SHP77 treated with DMSO at 0.1 percent for 48 hours (cell line): ENCODE measurements around the gene MYLK4.

Experiments
- DNase-seq: peaks from one replicate; lab custom pipeline; 2025; lab: John Stamatoyannopoulos, UW

Gene MYLK4

GRCh38 chr6:2626401-2626800, 124.3 kb downstream of the MYLK4 start:
- no peak for DNase-seq

DNA sequence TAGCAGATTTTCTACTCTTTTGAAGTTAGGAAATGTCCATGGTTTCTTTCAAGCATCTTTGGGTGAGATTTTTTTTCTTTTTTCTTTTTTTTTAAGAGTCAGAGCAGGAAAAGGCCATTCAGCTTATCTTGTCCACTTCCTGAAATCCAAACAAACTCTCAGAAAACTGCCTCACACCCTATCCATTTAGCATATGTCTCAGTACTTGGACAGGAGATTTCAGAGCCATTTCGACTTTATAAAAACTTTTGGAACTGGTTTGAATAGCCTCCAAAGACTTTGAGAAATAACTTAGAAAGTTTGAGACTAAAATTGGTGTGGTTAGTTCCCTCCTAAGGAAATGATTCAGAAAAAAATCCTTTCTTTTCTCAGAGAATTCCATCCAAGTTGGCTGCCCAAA, 125.1 kb downstream of the MYLK4 start:
- DNase-seq = no peak

DNA sequence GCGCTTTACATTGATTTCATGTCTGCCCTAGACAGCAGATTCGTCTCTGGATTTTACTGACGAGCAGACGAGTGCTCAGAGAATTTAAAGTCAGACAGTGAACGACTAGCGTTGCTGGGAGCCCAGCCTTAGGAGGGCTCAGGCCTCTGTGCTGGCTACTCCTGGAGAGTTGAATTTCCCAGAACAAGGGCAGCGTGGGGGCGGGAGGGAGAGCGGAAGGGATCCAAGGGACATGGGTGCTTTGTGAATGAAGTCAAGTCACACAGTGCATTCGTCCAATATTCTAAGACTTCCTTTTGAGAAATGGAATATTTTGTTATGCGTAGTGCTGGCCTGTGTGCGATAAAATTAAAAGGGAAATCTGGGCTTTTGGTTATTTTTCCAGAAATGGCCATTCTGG, 126.5 kb downstream of the MYLK4 start:
- DNase-seq = no peak

DNA sequence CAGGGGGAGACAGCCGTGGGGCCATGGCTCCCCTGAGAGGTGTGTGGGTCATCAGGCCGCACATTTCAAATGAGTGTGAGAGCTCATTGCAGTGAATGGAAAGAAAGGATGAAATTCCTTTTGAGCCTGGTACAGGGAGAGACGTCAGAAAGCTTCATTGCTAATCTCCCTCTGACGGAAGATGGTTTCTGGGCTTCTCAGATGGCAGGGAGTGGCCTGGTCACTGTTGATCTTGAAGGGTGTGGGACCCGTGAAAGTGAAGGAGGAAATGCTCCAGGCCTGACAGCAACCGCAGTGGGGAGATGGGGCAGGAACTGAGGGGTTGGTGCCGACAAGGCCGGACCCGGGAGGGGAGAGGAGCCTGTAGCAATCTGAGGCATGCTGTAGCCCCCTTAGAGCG, 127.4 kb downstream of the MYLK4 start:
- DNase-seq = no peak

GRCh38 chr6:2622671-2623070, 128.1 kb downstream of the MYLK4 start:
- no peak for DNase-seq

DNA sequence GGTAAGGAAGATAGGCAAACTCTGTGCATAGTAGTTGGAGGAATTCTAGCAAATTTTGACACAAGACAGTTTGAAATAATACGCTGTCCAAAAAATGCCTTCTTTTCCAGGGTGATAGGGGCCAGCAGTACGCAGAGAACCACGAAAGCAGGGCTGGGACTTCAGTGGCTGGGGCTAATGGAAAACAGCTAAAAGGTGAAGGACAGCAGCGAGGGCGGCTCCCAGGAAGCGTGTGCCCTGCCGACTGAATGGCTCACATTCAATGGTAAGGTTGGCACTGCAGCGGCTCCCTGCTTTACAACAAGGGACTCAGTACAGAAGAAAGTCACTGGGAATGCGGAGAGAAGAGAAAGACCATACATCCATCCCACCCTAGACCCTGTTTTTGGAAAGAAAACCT, 131.1 kb downstream of the MYLK4 start:
- no peak for DNase-seq

- DNase-seq = no peak
These were observed 133.0 kb downstream of the MYLK4 start for GRCh38 chr6:2617729-2618128.

DNA sequence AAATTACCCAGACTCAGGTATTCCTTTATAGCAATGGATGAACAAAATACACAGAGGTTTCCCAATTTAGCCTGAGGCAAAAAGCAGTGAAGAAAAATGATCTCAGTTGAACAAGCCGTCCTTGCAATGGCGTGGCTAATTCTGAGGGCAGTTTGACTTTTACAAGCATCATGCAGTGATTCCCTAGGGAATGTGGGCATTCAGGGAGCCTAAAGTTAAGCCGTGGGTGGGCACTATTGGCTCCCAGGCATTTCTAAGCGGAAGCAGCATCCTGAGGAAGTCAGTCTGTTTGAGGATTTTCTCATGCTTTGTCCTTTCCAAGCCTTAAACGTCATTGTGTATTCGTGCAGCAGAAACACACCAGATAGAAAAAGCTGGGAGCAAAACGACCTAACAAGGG, 133.9 kb downstream of the MYLK4 start:
- DNase-seq = no peak

DNA sequence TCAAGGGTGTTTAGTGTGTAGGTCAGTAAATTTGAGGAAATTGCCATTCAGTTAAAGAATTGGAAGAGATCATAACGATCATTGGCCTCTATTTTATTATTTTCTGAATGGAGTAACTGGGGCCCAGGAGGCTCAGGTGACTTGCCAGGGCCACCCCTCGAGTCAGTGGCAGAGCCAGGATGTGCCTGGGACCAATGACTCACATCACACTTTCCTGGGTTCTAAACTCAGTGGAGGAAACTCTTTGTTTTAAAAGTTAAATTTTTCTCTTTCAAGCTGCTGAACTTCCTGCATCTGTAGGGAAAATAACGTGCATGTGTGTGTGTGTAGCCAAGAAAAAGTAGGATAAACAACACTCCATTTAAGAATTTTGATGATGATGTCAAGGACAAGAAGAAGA, 135.5 kb downstream of the MYLK4 start:
- no peak for DNase-seq

GRCh38 chr6:2614846-2615245, 135.9 kb downstream of the MYLK4 start:
- DNase-seq = no peak

GRCh38 chr6:2614155-2614554, 136.6 kb downstream of the MYLK4 start:
- no peak for DNase-seq
